Ascending aorta (tissue), 2 donors: ENCODE data around the gene EML6. TPM values are rescaled to one million over a fixed set of nuclear protein-coding genes. Genes with fewer than 3 reads are reported as not detected.

Experiments
- DNase-seq, 2 donors: peaks; one replicate each; pipeline ENCODE4 v3.0.0-alpha.2; 2019; ENCODE audit warnings: low spot score in 2 of 2
- H3K27ac ChIP-seq, 2 donors: fragments of 200-600 bp; sonication (generic); one replicate each; pipeline ENCODE4 v1.5.1; 2016 to 2017; ENCODE audit warnings: mild to moderate bottlenecking in 1 of 2
- H3K27me3 ChIP-seq: fragments of 200-600 bp; sonication (generic); one replicate; pipeline ENCODE4 v1.5.1; 2017
- H3K36me3 ChIP-seq, 2 donors: fragments of 200-600 bp; sonication (generic); one replicate each; pipeline ENCODE4 v1.5.1; 2016
- H3K4me1 ChIP-seq, 2 donors: fragments of 200-600 bp; sonication (generic); one replicate each; pipeline ENCODE4 v1.5.1; 2016 to 2017; ENCODE audit warnings: mild to moderate bottlenecking in 1 of 2
- H3K4me3 ChIP-seq, 2 donors: fragments of 200-600 bp; sonication (generic); one replicate each; pipeline ENCODE4 v1.5.1; 2016 to 2017; ENCODE audit warnings: mild to moderate bottlenecking in 1 of 2
- H3K9me3 ChIP-seq, 2 donors: fragments of 200-600 bp; sonication (generic); one replicate each; pipeline ENCODE4 v1.5.1; 2016
- CTCF ChIP-seq, 3 experiments: fragments of 200-600 bp in 2 of 3; fragments of 450-650 bp in 1 of 3; sonication (generic) in 2 of 3; IDR thresholded peaks; one replicate each; pipeline ENCODE4 v1.5.1; 2016 to 2019; ENCODE audit warnings: antibody characterized with exemption in 3 of 3, mild to moderate bottlenecking in 1 of 3, moderate library complexity in 1 of 3
- intact Hi-C: fragments of 100-400 bp; cut with DNase I; formaldehyde crosslinking; loops from one replicate; pipeline ENCODE4 v1.15.1; 2023
- total RNA-seq: library from RNA; depleted of rRNA; stranded (reverse); fragments of >200 nt; gene quantifications from one replicate; pipeline ENCODE4 v1.1.0, GENCODE V29; 2016

EML6 gene
- total RNA-seq, 1 donor from 2014 or later = not detected

- peaks cover 0 to 29% of the 10 kb centered on the region in 2 donors for H3K36me3 ChIP-seq
- intact Hi-C loops = no loop called here
- H3K9me3 ChIP-seq = no peaks in the 10 kb centered on the region
- no peaks in the 10 kb centered on the region for H3K4me1 ChIP-seq
- H3K27ac ChIP-seq = no peak overlapping the region
- DNase-seq = no peak
- H3K4me3 ChIP-seq = no peak overlapping the region
- no peaks in the 10 kb centered on the region for H3K27me3 ChIP-seq
- TF ChIP-seq CTCF (IDR thresholded peaks at IDR 0.05) = no peak
Observed at GRCh38 chr2:54965425-54965824, 242.0 kb downstream of the EML6 start.

- DNase-seq = no peak
- no peaks in the 10 kb centered on the region for H3K9me3 ChIP-seq
- H3K36me3 ChIP-seq = peaks cover 0 to 36% of the 10 kb centered on the region in 2 donors
- no peak overlapping the region for H3K27ac ChIP-seq
- H3K4me1 ChIP-seq = no peaks in the 10 kb centered on the region
- H3K27me3 ChIP-seq = no peaks in the 10 kb centered on the region
- no peak overlapping the region for H3K4me3 ChIP-seq
- intact Hi-C loops = no loop called here
- no peak for TF ChIP-seq CTCF (IDR thresholded peaks at IDR 0.05)
Observed at GRCh38 chr2:54966165-54966832, 242.8 kb downstream of the EML6 start.

- Histone ChIP-seq H3K4me3 (no peak overlapping the region), H3K9me3 (no peaks in the 10 kb centered on the region), H3K27ac (no peak overlapping the region), H3K27me3 (no peaks in the 10 kb centered on the region), H3K36me3 (peaks cover 0 to 41% of the 10 kb centered on the region in 2 donors), H3K4me1 (no peaks in the 10 kb centered on the region)
- no peak for DNase-seq
- intact Hi-C loops = no loop called here
- TF ChIP-seq CTCF (IDR thresholded peaks at IDR 0.05) = no peak
Observed at GRCh38 chr2:54966837-54967236, 243.4 kb downstream of the EML6 start.

- no peak for TF ChIP-seq CTCF (IDR thresholded peaks at IDR 0.05)
- no peaks in the 10 kb centered on the region for H3K27me3 ChIP-seq
- no peak overlapping the region for H3K27ac ChIP-seq
- no peaks in the 10 kb centered on the region for H3K4me1 ChIP-seq
- H3K36me3 ChIP-seq = peaks cover 0 to 41% of the 10 kb centered on the region in 2 donors
- no peak for DNase-seq
- intact Hi-C loops = no loop called here
- H3K4me3 ChIP-seq = no peak overlapping the region
- H3K9me3 ChIP-seq = no peaks in the 10 kb centered on the region
Observed at GRCh38 chr2:54967269-54967668, 243.8 kb downstream of the EML6 start.

GRCh38 chr2:54967759-54968365, 244.4 kb downstream of the EML6 start:
- intact Hi-C loops = no loop called here
- H3K36me3 ChIP-seq = peaks cover 0 to 41% of the 10 kb centered on the region in 2 donors

More at GRCh38 chr2:54967759-54968365, 244.4 kb downstream of the EML6 start:
- H3K4me3 ChIP-seq = no peak overlapping the region
- no peaks in the 10 kb centered on the region for H3K4me1 ChIP-seq
- no peak for DNase-seq
- TF ChIP-seq CTCF (IDR thresholded peaks at IDR 0.05) = no peak
- no peaks in the 10 kb centered on the region for H3K27me3 ChIP-seq
- no peaks in the 10 kb centered on the region for H3K9me3 ChIP-seq
- H3K27ac ChIP-seq = no peak overlapping the region
